GM12891 (cell line): ENCODE data around the gene CEP97.

Experiments
- DNase-seq: peaks from one replicate; pipeline ENCODE4 v3.0.0; 2011; ENCODE audit warnings: low spot score; ENCODE audit not compliant: insufficient read length
- FAIRE-seq: peaks from 2 replicates; lab custom pipeline; 2011; peaks lifted over from hg19 to GRCh38; lab: Jason Lieb, UNC
- PAX5 ChIP-seq: IDR thresholded peaks from 2 replicates; pipeline ENCODE4 v1.6.1; 2011; ENCODE audit warnings: low read length, moderate library complexity, mild to moderate bottlenecking; ENCODE audit not compliant: insufficient read depth, severe bottlenecking
- POLR2A ChIP-seq: IDR thresholded peaks from 2 replicates; pipeline ENCODE4 v1.6.1; 2011; ENCODE audit warnings: low read depth, low read length, control low read depth
- POLR2AphosphoS5 ChIP-seq: IDR thresholded peaks from 2 replicates; pipeline ENCODE4 v1.6.1; 2011; ENCODE audit warnings: low read depth, low read length, control low read depth
- POU2F2 ChIP-seq: IDR thresholded peaks from 2 replicates; pipeline ENCODE4 v1.6.1; 2011; ENCODE audit warnings: low read depth, mild to moderate bottlenecking, control low read depth, low read length, moderate library complexity
- SPI1 ChIP-seq: IDR thresholded peaks from 2 replicates; pipeline ENCODE4 v1.6.1; 2011; ENCODE audit warnings: low read depth, low read length, control low read depth
- TAF1 ChIP-seq: IDR thresholded peaks from 2 replicates; pipeline ENCODE4 v1.6.1; 2011; ENCODE audit warnings: low read depth, low read length, control low read depth

Gene CEP97

GRCh38 chr3:101778385-101779046 is 54.1 kb downstream of the CEP97 start:
- TF ChIP-seq SPI1: peak; percentile 74
- TF ChIP-seq POU2F2: no peak
- DNase-seq: no peak
- FAIRE-seq: no peak

GRCh38 chr3:101779047-101779821 is 54.8 kb downstream of the CEP97 start, which contains the start of gene NXPE3:
Gene NXPE3 (plus strand): TSS chr3:101779211. CDS start chr3:101785597, 6,386 bp downstream.
- FAIRE-seq (peak; percentile 97), DNase-seq (peak; percentile 80)
- no peak for TF ChIP-seq PAX5
- 0 out of 2 replicates have a peak, but pooled peaks have one; percentile 46 for TF ChIP-seq POU2F2
- TF ChIP-seq TAF1: 0 out of 2 replicates have a peak, but pooled peaks have one; percentile 23
- TF ChIP-seq POLR2AphosphoS5: 0 out of 2 replicates have a peak, but pooled peaks have one; percentile 37
- 0 out of 2 replicates have a peak, but pooled peaks have one; percentile 27 for TF ChIP-seq SPI1
- TF ChIP-seq POLR2A: 0 out of 2 replicates have a peak, but pooled peaks have one; percentile 28

GRCh38 chr3:101779822-101780381 is 55.5 kb downstream of the CEP97 start:
- FAIRE-seq (no peak), DNase-seq (no peak)
- TF ChIP-seq SPI1 (no peak), TAF1 (no peak), POU2F2 (no peak), POLR2A (no peak), PAX5 (no peak), POLR2AphosphoS5 (no peak)

GRCh38 chr3:101780661-101781060 is 56.2 kb downstream of the CEP97 start:
- DNase-seq (no peak), FAIRE-seq (no peak)
- TF ChIP-seq TAF1: no peak
- TF ChIP-seq POU2F2: no peak
- no peak for TF ChIP-seq POLR2A

- DNase-seq (no peak), FAIRE-seq (no peak)
- TF ChIP-seq POLR2A (no peak), TAF1 (no peak), POLR2AphosphoS5 (no peak), PAX5 (no peak), SPI1 (no peak), POU2F2 (no peak)
Observed at GRCh38 chr3:101781166-101781565, 56.8 kb downstream of the CEP97 start.

GRCh38 chr3:101784855-101785613 is 60.6 kb downstream of the CEP97 start:
- FAIRE-seq (no peak), DNase-seq (no peak)
- no peak for TF ChIP-seq SPI1
- no peak for TF ChIP-seq POLR2A
- TF ChIP-seq PAX5: no peak
- TF ChIP-seq POLR2AphosphoS5: no peak
- no peak for TF ChIP-seq POU2F2
- TF ChIP-seq TAF1: no peak

- no peak for DNase-seq
- FAIRE-seq: peak; percentile 90
- TF ChIP-seq POLR2AphosphoS5 (no peak), SPI1 (peak; percentile 95), POU2F2 (peak; percentile 82)
Observed at GRCh38 chr3:101791778-101792177, 67.4 kb downstream of the CEP97 start.

GRCh38 chr3:101796077-101796680 is 71.8 kb downstream of the CEP97 start:
- peak; percentile 74 for FAIRE-seq
- DNase-seq: no peak
- TF ChIP-seq POLR2AphosphoS5: no peak
- no peak for TF ChIP-seq SPI1
- no peak for TF ChIP-seq POU2F2
- TF ChIP-seq PAX5: no peak
- TF ChIP-seq POLR2A: no peak
- TF ChIP-seq TAF1: no peak

GRCh38 chr3:101801174-101801573 is 76.8 kb downstream of the CEP97 start:
- TF ChIP-seq POU2F2 (no peak), PAX5 (no peak), POLR2A (no peak), TAF1 (no peak), POLR2AphosphoS5 (no peak), SPI1 (no peak)
- no peak for FAIRE-seq
- DNase-seq: no peak
